ENCODE results near the gene TMC3.

DNA sequence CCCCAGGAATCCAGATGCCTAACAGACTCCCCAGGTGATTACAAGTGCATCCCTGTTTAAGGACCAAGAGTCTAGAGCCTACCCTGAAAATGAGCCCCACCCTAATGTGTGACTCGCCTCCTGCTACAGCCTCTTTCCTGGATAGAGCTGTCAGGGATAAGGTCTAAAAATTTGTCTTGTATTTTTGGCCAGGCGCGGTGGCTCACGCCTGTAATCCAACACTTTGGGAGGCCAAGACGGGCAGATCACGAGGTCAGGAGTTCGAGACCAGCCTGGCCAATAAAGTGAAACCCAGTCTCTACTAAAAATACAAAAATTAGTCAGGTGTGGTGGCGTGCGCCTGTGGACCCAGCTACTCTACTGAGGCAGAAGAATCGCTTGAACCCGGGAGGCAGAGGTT lies 11.2 kb downstream of the TMC3 start:
- TF ChIP-seq, protein P1, sequence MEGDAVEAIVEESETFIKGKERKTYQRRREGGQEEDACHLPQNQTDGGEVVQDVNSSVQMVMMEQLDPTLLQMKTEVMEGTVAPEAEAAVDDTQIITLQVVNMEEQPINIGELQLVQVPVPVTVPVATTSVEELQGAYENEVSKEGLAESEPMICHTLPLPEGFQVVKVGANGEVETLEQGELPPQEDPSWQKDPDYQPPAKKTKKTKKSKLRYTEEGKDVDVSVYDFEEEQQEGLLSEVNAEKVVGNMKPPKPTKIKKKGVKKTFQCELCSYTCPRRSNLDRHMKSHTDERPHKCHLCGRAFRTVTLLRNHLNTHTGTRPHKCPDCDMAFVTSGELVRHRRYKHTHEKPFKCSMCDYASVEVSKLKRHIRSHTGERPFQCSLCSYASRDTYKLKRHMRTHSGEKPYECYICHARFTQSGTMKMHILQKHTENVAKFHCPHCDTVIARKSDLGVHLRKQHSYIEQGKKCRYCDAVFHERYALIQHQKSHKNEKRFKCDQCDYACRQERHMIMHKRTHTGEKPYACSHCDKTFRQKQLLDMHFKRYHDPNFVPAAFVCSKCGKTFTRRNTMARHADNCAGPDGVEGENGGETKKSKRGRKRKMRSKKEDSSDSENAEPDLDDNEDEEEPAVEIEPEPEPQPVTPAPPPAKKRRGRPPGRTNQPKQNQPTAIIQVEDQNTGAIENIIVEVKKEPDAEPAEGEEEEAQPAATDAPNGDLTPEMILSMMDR (conservative IDR thresholded peaks at IDR 0.05; ENCODE audit: low read length): no peak
- no peak for TF ChIP-seq EZH2phosphoT487 (IDR thresholded peaks at IDR 0.05; ENCODE audit: borderline replicate concordance, low read depth, low read length)
